ENCODE results near the gene PRKAR1A.

Gene PRKAR1A

GRCh38 chr17:68559316-68559715 is 47.1 kb downstream of the PRKAR1A start:
- no peaks in the 10 kb centered on the region for H3K36me3 ChIP-seq (replicated peaks; ENCODE audit: insufficient read depth, low read length)
- no peak overlapping the region for H3K4me3 ChIP-seq (ENCODE audit: low read length)
- DNase-seq: no peak
- H3K4me2 ChIP-seq (ENCODE audit: low read depth, low read length): no peak overlapping the region
- no peaks in the 10 kb centered on the region for H3K9me3 ChIP-seq (replicated peaks; ENCODE audit: insufficient read depth, low read length)
- no peaks in the 10 kb centered on the region for H3F3A ChIP-seq (ENCODE audit: insufficient read depth, low read length)
- H3K27ac ChIP-seq (ENCODE audit: low read length): no peak overlapping the region
- no peak overlapping the region for H2AFZ ChIP-seq (ENCODE audit: low read length)
- H3K79me2 ChIP-seq (ENCODE audit: low read length): no peaks in the 10 kb centered on the region
- H3K4me1 ChIP-seq (ENCODE audit: low read length): no peaks in the 10 kb centered on the region
- H4K20me1 ChIP-seq (ENCODE audit: insufficient read depth, low read length): no peaks in the 10 kb centered on the region
- H3K27me3 ChIP-seq (replicated peaks; ENCODE audit: insufficient read depth, low read length): no peaks in the 10 kb centered on the region
- no peaks in the 10 kb centered on the region for H3K9me2 ChIP-seq (replicated peaks; ENCODE audit: insufficient read depth, low read length)
- TF ChIP-seq EZH2 (optimal IDR thresholded peaks at IDR 0.05; ENCODE audit: low read depth, low read length) (no peak), EZH2phosphoT487 (IDR thresholded peaks at IDR 0.05; ENCODE audit: low read length) (no peak), CTCF (IDR thresholded peaks at IDR 0.05; ENCODE audit: low read length) (no peak)
- no peak overlapping the region for H3K9ac ChIP-seq (ENCODE audit: low read length)

DNA sequence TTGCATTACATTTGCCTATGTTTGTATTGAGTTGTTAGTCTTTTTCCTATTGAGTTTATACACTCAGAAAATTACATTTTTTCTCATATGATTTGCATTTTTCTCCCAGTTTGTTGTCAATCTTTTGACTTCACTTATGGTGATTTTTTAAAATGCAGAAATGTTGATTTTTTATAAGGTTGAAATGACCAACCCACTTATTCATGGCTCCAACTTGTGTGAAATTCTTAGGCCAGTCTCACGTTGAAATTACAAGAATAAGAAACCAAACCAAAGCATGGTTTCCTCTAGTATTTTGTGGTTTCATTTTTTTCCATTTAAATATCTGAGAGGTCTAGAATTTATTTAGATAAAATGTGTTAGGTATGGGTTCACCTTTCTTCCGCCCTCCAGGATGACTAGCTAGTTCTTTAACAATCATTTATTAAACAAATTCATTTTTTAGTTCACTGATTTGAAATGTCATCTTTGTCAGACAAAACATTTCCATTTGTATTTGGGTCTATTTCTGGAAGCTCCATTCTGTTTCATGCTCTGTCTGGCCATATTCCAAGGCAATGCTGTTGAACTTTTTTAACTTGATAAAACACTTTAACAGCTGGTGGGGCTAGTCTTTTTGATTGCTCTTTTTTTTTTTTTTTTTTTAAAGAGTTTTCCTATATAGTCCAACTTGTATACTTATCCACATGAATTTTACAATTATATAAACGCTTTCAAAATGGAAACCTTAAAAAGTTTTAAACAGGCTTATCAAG is 48.9 kb downstream of the PRKAR1A start:
- Histone ChIP-seq H3K9ac (ENCODE audit: low read length) (no peak overlapping the region), H3K36me3 (replicated peaks; ENCODE audit: insufficient read depth, low read length) (no peaks in the 10 kb centered on the region), H2AFZ (ENCODE audit: low read length) (no peak overlapping the region), H3K4me2 (ENCODE audit: low read depth, low read length) (no peak overlapping the region), H3K9me3 (replicated peaks; ENCODE audit: insufficient read depth, low read length) (no peaks in the 10 kb centered on the region), H3K79me2 (ENCODE audit: low read length) (no peaks in the 10 kb centered on the region), H3K9me2 (replicated peaks; ENCODE audit: insufficient read depth, low read length) (no peaks in the 10 kb centered on the region), H3K4me1 (ENCODE audit: low read length) (no peaks in the 10 kb centered on the region), H3K27ac (ENCODE audit: low read length) (no peak overlapping the region), H3K27me3 (replicated peaks; ENCODE audit: insufficient read depth, low read length) (no peaks in the 10 kb centered on the region), H3F3A (ENCODE audit: insufficient read depth, low read length) (no peaks in the 10 kb centered on the region), H4K20me1 (ENCODE audit: insufficient read depth, low read length) (no peaks in the 10 kb centered on the region), H3K4me3 (ENCODE audit: low read length) (no peak overlapping the region)
- DNase-seq: no peak
- TF ChIP-seq CTCF (IDR thresholded peaks at IDR 0.05; ENCODE audit: low read length) (no peak), EZH2 (optimal IDR thresholded peaks at IDR 0.05; ENCODE audit: low read depth, low read length) (no peak), EZH2phosphoT487 (IDR thresholded peaks at IDR 0.05; ENCODE audit: low read length) (no peak)

DNA sequence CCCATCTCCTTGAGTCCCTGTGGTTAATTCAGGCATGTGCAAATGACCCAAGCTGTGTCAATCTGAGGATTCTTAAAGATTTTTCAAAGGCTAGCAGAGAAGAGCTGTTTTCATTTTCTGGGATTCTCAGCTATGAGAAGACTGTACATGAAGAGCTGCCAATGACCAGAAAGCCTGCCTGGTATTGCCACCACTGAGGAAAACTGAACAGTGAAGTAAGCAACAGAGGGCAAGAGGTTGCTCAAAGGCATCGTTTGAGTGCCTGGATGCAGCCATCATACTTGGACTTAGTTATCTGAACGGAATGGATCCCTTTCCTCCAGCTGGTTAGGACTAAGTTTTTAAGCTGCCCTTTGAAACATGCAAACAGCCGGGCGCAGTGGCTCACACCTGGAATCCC is 50.5 kb downstream of the PRKAR1A start:
- Histone ChIP-seq H3K4me3 (ENCODE audit: low read length) (no peak overlapping the region), H3K9me3 (replicated peaks; ENCODE audit: insufficient read depth, low read length) (no peaks in the 10 kb centered on the region), H2AFZ (ENCODE audit: low read length) (no peak overlapping the region), H3K9ac (ENCODE audit: low read length) (no peak overlapping the region), H3K4me2 (ENCODE audit: low read depth, low read length) (no peak overlapping the region), H3K79me2 (ENCODE audit: low read length) (no peaks in the 10 kb centered on the region), H4K20me1 (ENCODE audit: insufficient read depth, low read length) (no peaks in the 10 kb centered on the region), H3F3A (ENCODE audit: insufficient read depth, low read length) (no peaks in the 10 kb centered on the region), H3K27me3 (replicated peaks; ENCODE audit: insufficient read depth, low read length) (no peaks in the 10 kb centered on the region), H3K27ac (ENCODE audit: low read length) (no peak overlapping the region), H3K36me3 (replicated peaks; ENCODE audit: insufficient read depth, low read length) (no peaks in the 10 kb centered on the region), H3K4me1 (ENCODE audit: low read length) (no peaks in the 10 kb centered on the region), H3K9me2 (replicated peaks; ENCODE audit: insufficient read depth, low read length) (no peaks in the 10 kb centered on the region)
- TF ChIP-seq EZH2 (optimal IDR thresholded peaks at IDR 0.05; ENCODE audit: low read depth, low read length): no peak
- no peak for TF ChIP-seq CTCF (IDR thresholded peaks at IDR 0.05; ENCODE audit: low read length)
- TF ChIP-seq EZH2phosphoT487 (IDR thresholded peaks at IDR 0.05; ENCODE audit: low read length): no peak
- no peak for DNase-seq

Measured in MM.1S (cell line).